HepG2 (cell line): ENCODE measurements around the gene MPC1L. TPM values are rescaled to one million over a fixed set of nuclear protein-coding genes. Genes with fewer than 3 reads are reported as not detected.
A peak's percentile ranks its signal among the peaks of the same experiment; 100 is the strongest.

Source experiments
- ATAC-seq: fragments of 200-7000 bp; cut with Tn5 transposase; 3 replicates; pipeline ENCODE4 v1.9.1; 2020; ENCODE audit warnings: mild to moderate bottlenecking, moderate library complexity
- BruUV-seq: library from RNA; stranded (reverse); fragments of 400-500 nt; replicated peaks from 2 replicates; lab custom pipeline; 2021; lab: Mats Ljungman, UMichigan
- CTCF ChIA-PET: fragments of 300-600 bp; formaldehyde crosslinking; extraction: SDS; loops from one replicate; lab custom pipeline; 2021; ENCODE audit warnings: low total read pairs, inconsistent platforms, low intra/inter-chr PET ratio; lab: Yijun Ruan, JAX
- POLR2A ChIA-PET: fragments of 350-600 bp; sonication (Branson Sonifier 250); formaldehyde crosslinking; loops from one replicate; lab custom pipeline; 2020; ENCODE audit warnings: antibody characterized with exemption, inconsistent platforms; lab: Yijun Ruan, JAX
- DNase-seq: peaks from one replicate; pipeline ENCODE4 v3.0.0-alpha.2; 2015; ENCODE audit warnings: low spot score
- FAIRE-seq: peaks from 3 replicates; lab custom pipeline; 2011; peaks lifted over from hg19 to GRCh38; lab: Jason Lieb, UNC
- H2AFZ ChIP-seq: one replicate; pipeline ENCODE4 v1.6.1; 2011; ENCODE audit warnings: low read length, inconsistent platforms
- H3K27ac ChIP-seq: fragments of 300-600 bp; 3 replicates; pipeline ENCODE4 v1.8.0; 2011; ENCODE audit warnings: mixed run types, mild to moderate bottlenecking, mixed read lengths, low read length, inconsistent platforms; ENCODE audit not compliant: insufficient read depth; ENCODE audit errors: extremely low read length
- H3K27me3 ChIP-seq, 2 experiments: fragments of 200-600 bp in 1 of 2; 2 replicates in 1 of 2; 3 replicates in 1 of 2; pipeline versions ENCODE4 v1.6.0 to v1.8.0; 2011; ENCODE audit warnings: low read length in 2 of 2, mild to moderate bottlenecking in 2 of 2, moderate library complexity in 2 of 2, inconsistent platforms in 1 of 2; ENCODE audit not compliant: insufficient read depth in 2 of 2, control insufficient read depth in 1 of 2
- H3K36me3 ChIP-seq, 2 experiments: fragments of 200-600 bp in 1 of 2; replicated peaks in 1 of 2; 2 replicates in 1 of 2; 3 replicates in 1 of 2; pipeline versions ENCODE4 v1.5.1 to v1.8.0; 2011; ENCODE audit warnings: low read length in 2 of 2, inconsistent platforms in 1 of 2; ENCODE audit not compliant: insufficient read depth in 2 of 2, control insufficient read depth in 1 of 2
- H3K4me1 ChIP-seq: 2 replicates; pipeline ENCODE4 v1.5.1; 2012; ENCODE audit warnings: low read length, inconsistent platforms; ENCODE audit not compliant: insufficient read depth
- H3K4me2 ChIP-seq: 2 replicates; pipeline ENCODE4 v1.6.0; 2011; ENCODE audit warnings: low read depth, low read length, inconsistent platforms
- H3K4me3 ChIP-seq, 3 experiments: fragments of 200-600 bp in 1 of 3; sonication (generic), shearing (Covaris generic) in 1 of 3; replicated peaks in 1 of 3; 2 replicates each; pipeline ENCODE4 v1.5.1; 2011 to 2016; ENCODE audit warnings: low read length in 3 of 3, inconsistent platforms in 2 of 3, low read depth in 2 of 3, mild to moderate bottlenecking in 2 of 3, control low read depth in 1 of 3, mixed read lengths in 1 of 3; ENCODE audit not compliant: insufficient read depth in 1 of 3
- H3K79me2 ChIP-seq: one replicate; pipeline ENCODE4 v1.6.1; 2011; ENCODE audit warnings: low read length, inconsistent platforms; ENCODE audit not compliant: insufficient read depth
- H3K9ac ChIP-seq: 2 replicates; pipeline ENCODE4 v1.6.0; 2011; ENCODE audit warnings: mild to moderate bottlenecking, low read depth, low read length, inconsistent platforms; ENCODE audit not compliant: insufficient read depth
- H3K9me3 ChIP-seq: 2 replicates; pipeline ENCODE4 v1.5.1; 2012; ENCODE audit warnings: mild to moderate bottlenecking, low read length
- H4K20me1 ChIP-seq: 2 replicates; pipeline ENCODE4 v1.6.0; 2011; ENCODE audit warnings: inconsistent platforms, mild to moderate bottlenecking, low read length, moderate library complexity; ENCODE audit not compliant: insufficient read depth
- AFF4 ChIP-seq: sonication (generic); formaldehyde crosslinking; IDR thresholded peaks from 2 replicates; pipeline ENCODE4 v1.4.0; 2020; ENCODE audit warnings: missing genetic modification reagents
- ATF3 ChIP-seq: sonication (generic); formaldehyde crosslinking; IDR thresholded peaks from 2 replicates; pipeline ENCODE4 v1.4.0; 2020; ENCODE audit warnings: missing genetic modification reagents
- CAMTA2 ChIP-seq: sonication (generic); formaldehyde crosslinking; IDR thresholded peaks from 2 replicates; pipeline ENCODE4 v1.4.0; 2020; ENCODE audit warnings: mild to moderate bottlenecking, missing genetic modification reagents, borderline replicate concordance
- HDAC2 ChIP-seq: sonication (generic); formaldehyde crosslinking; IDR thresholded peaks from 2 replicates; pipeline ENCODE4 v1.4.0; 2020; ENCODE audit warnings: missing genetic modification reagents
- MXD4 ChIP-seq: IDR thresholded peaks from 2 replicates; pipeline ENCODE4 v1.6.1; 2016; ENCODE audit warnings: mild to moderate bottlenecking, missing biosample characterization, missing genetic modification reagents
- RFX5 ChIP-seq: IDR thresholded peaks from 2 replicates; pipeline ENCODE4 v1.6.1; 2011; ENCODE audit warnings: low read depth, low read length, improper control_type of control experiment
- RFXANK ChIP-seq: IDR thresholded peaks from 2 replicates; pipeline ENCODE4 v1.6.1; 2016
- RORA ChIP-seq: sonication (generic); formaldehyde crosslinking; IDR thresholded peaks from 2 replicates; pipeline ENCODE4 v1.5.0; 2020; ENCODE audit warnings: mild to moderate bottlenecking, missing genetic modification reagents, moderate library complexity
- SIX4 ChIP-seq: sonication (generic); formaldehyde crosslinking; IDR thresholded peaks from 2 replicates; pipeline ENCODE4 v1.4.0; 2020; ENCODE audit warnings: missing genetic modification reagents
- SMARCE1 ChIP-seq: fragments of 450-650 bp; IDR thresholded peaks from 2 replicates; pipeline ENCODE4 v1.6.1; 2017; ENCODE audit warnings: borderline replicate concordance
- SOX13 ChIP-seq, 3 experiments: fragments of 450-650 bp in 1 of 3; sonication (generic) in 1 of 3; formaldehyde crosslinking in 1 of 3; IDR thresholded peaks in 2 of 3; conservative IDR thresholded peaks in 1 of 3; 2 replicates each; pipeline versions ENCODE4 v1.5.0 to v1.6.1; 2016 to 2020; ENCODE audit warnings: antibody characterized with exemption in 1 of 3, mild to moderate bottlenecking in 1 of 3, missing compliant biosample characterization in 1 of 3, missing genetic modification reagents in 1 of 3, moderate library complexity in 1 of 3
- U2AF1 ChIP-seq: fragments of 200-400 bp; formaldehyde crosslinking; optimal IDR thresholded peaks from 2 replicates; pipeline ENCODE3; 2017; ENCODE audit warnings: mild to moderate bottlenecking, low read depth, low read length
- ZGPAT ChIP-seq: IDR thresholded peaks from 2 replicates; pipeline ENCODE4 v1.6.1; 2016; ENCODE audit warnings: mild to moderate bottlenecking
- ZKSCAN5 ChIP-seq: sonication (generic); formaldehyde crosslinking; IDR thresholded peaks from 2 replicates; pipeline ENCODE4 v1.5.1; 2020; ENCODE audit warnings: mild to moderate bottlenecking, missing genetic modification reagents
- ZNF383 ChIP-seq: sonication (generic); formaldehyde crosslinking; IDR thresholded peaks from 2 replicates; pipeline ENCODE4 v1.4.0; 2020; ENCODE audit warnings: missing genetic modification reagents, mild to moderate bottlenecking, borderline replicate concordance
- ZNF552 ChIP-seq: sonication (generic); formaldehyde crosslinking; IDR thresholded peaks from 2 replicates; pipeline ENCODE4 v1.9.0; 2022; ENCODE audit warnings: missing genetic modification reagents, mild to moderate bottlenecking, borderline replicate concordance
- ZNF776 ChIP-seq: sonication (generic); formaldehyde crosslinking; IDR thresholded peaks from 2 replicates; pipeline ENCODE4 v1.4.0; 2020; ENCODE audit warnings: mild to moderate bottlenecking, missing genetic modification reagents
- ZSCAN30 ChIP-seq: sonication (generic); formaldehyde crosslinking; IDR thresholded peaks from 2 replicates; pipeline ENCODE4 v1.5.0; 2020; ENCODE audit warnings: mild to moderate bottlenecking, missing genetic modification reagents
- WGBS: methylation state at CpG from one replicate; pipeline ENCODE4 v1.1.6; 2017; ENCODE audit warnings: low lambda C conversion rate; 5-methylcytosine and 5-hydroxymethylcytosine counted together
- in situ Hi-C: cut with HindIII; loops from 2 replicates; pipeline ENCODE4 v1.10.0; 2017; ENCODE audit warnings: low pct_unique_long_range_greater_than_20kb; ENCODE audit not compliant: extremely low pct_ligation_motif_present
- intact Hi-C: fragments of 100-400 bp; cut with micrococcal nuclease; formaldehyde crosslinking; loops from one replicate; pipeline ENCODE4 v1.10.0; 2022; ENCODE audit not compliant: unreplicated experiment
- polyA plus RNA-seq, 8 experiments: library from polyadenylated mRNA; depleted of rRNA in 3 of 8; stranded (reverse) in 7 of 8; unstranded in 1 of 8; fragments of >200 nt; fragmentation: Illumina TruSeq in 4 of 8; extraction: Trizol in 4 of 8; gene quantifications; 2 replicates each; pipeline versions ENCODE4 v1.2.1 to v1.2.3, GENCODE V29; 2011 to 2016; ENCODE audit warnings: low read depth in 4 of 8, missing spikeins in 1 of 8, mixed read lengths in 1 of 8; ENCODE audit not compliant: insufficient read depth in 1 of 8
- total RNA-seq, 5 experiments: library from RNA; depleted of rRNA; stranded (reverse); fragments of >200 nt; fragmentation: Illumina TruSeq; extraction: Trizol; gene quantifications; 2 replicates each; pipeline ENCODE4 v1.2.3, GENCODE V29; 2016; ENCODE audit warnings: low read depth in 1 of 5

Gene MPC1L
- total and polyA plus RNA-seq, 2 of the 13 experiments (the other 11 are each of a cell fraction or from before 2014, with no cell fraction given), result not detected

- no peak for ATAC-seq
- TF ChIP-seq RFX5 (no peak), ATF3 (no peak), RORA (CRISPR knock-in tag) (no peak), ZSCAN30 (CRISPR knock-in tag) (no peak), ZNF552 (CRISPR knock-in tag) (no peak), SOX13 (IDR thresholded peaks at IDR 0.05) (no peak), SOX13 (CRISPR knock-in tag; conservative IDR thresholded peaks at IDR 0.05 in 1 of 2, IDR thresholded peaks at IDR 0.05 in 1 of 2) (no peak), U2AF1 (no peak), ZKSCAN5 (no peak), MXD4 (CRISPR knock-in tag) (no peak), CAMTA2 (CRISPR knock-in tag) (no peak), RFXANK (CRISPR knock-in tag) (no peak), ZNF776 (CRISPR knock-in tag) (no peak), SMARCE1 (no peak), SIX4 (no peak), HDAC2 (no peak), AFF4 (no peak), ZGPAT (CRISPR knock-in tag) (no peak), ZNF383 (CRISPR knock-in tag) (no peak)
- TF ChIP-seq, all 625 proteins: peak for 0
- peaks cover 24% of the 10 kb centered on the region for H3K79me2 ChIP-seq
- no peak overlapping the region for H3K4me3 ChIP-seq
- H3K27me3 ChIP-seq, result no peaks in the 10 kb centered on the region
- in situ Hi-C loops (no loop called here), intact Hi-C loops (loop anchor here (10.0 kb wide), 2 partner anchors 59 to 99 kb away; partner anchors contain the start of gene ATP6AP2)
- ChIA-PET CTCF (no interaction called here), POLR2A (no interaction called here)
- H2AFZ ChIP-seq, result no peak overlapping the region
- WGBS, result 86% methylated on average over 5 of the region's 5 CpGs
- H3K9ac ChIP-seq, result no peak overlapping the region
- no TSS peak for BruUV-seq
- H3K9me3 ChIP-seq, result no peaks in the 10 kb centered on the region
- no peaks in the 10 kb centered on the region for H4K20me1 ChIP-seq
- H3K4me2 ChIP-seq, result peak overlapping the region; percentile 52; the same call in 1 of the 2 replicates
- 0 out of 5 replicates have a peak, but pooled peaks cover 0 to 6% of the 10 kb centered on the region in 2 experiments for H3K36me3 ChIP-seq
- no peak overlapping the region for H3K27ac ChIP-seq
- DNase-seq (no peak), FAIRE-seq (no peak)
- peaks cover 11% of the 10 kb centered on the region for H3K4me1 ChIP-seq
These were observed 20.9 kb downstream of the MPC1L start for GRCh38 chrX:40644176-40644575.
